HFFc6 (cell line): ENCODE data around the gene PTPDC1. TPM values are rescaled to one million over a fixed set of nuclear protein-coding genes. Genes with fewer than 3 reads are reported as not detected.

ENCODE experiments used
- DNase-seq: peaks from one replicate; pipeline ENCODE4 v3.0.0-alpha.2; 2018
- H3K27ac Mint-ChIP-seq: 2 replicates; pipeline ENCODE4 v1.8.0; 2020; ENCODE audit warnings: mild to moderate bottlenecking, mixed read lengths
- H3K27me3 Mint-ChIP-seq: 2 replicates; pipeline ENCODE4 v1.8.0; 2021; ENCODE audit warnings: mild to moderate bottlenecking, moderate library complexity, mixed read lengths; ENCODE audit not compliant: insufficient read depth
- H3K36me3 Mint-ChIP-seq: 2 replicates; pipeline ENCODE4 v1.8.0; 2021; ENCODE audit warnings: low read depth, mixed read lengths
- H3K4me1 Mint-ChIP-seq: 2 replicates; pipeline ENCODE4 v1.8.0; 2020; ENCODE audit warnings: low read depth, mixed read lengths
- H3K4me3 Mint-ChIP-seq: 2 replicates; pipeline ENCODE4 v1.8.0; 2020; ENCODE audit warnings: mild to moderate bottlenecking, moderate library complexity, mixed read lengths
- H3K9me3 Mint-ChIP-seq: 2 replicates; pipeline ENCODE4 v1.8.0; 2020; ENCODE audit warnings: mild to moderate bottlenecking, mixed read lengths
- CTCF ChIP-seq: fragments of 200-600 bp; sonication (generic); IDR thresholded peaks from 2 replicates; pipeline ENCODE4 v1.5.0; 2021; ENCODE audit warnings: antibody characterized with exemption, mild to moderate bottlenecking
- total RNA-seq, 6 experiments: library from RNA; stranded (reverse); fragmentation: NEBNext Ultra II Directional; extraction: Animal tissue kit (Norgen Biotek cat#: 25700); gene quantifications; 2 replicates in 1 of 6; 3 replicates in 5 of 6; pipeline ENCODE4 v1.2.3, GENCODE V29; 2021

PTPDC1 gene
- total RNA-seq, 6 experiments from 2014 or later: 2.3 to 3.1 (median 2.9) TPM

- no peak overlapping the region for H3K4me3 Mint-ChIP-seq
- no peak for DNase-seq
- H3K9me3 Mint-ChIP-seq: peaks cover under 1% of the 10 kb centered on the region; the same call in 1 of the 2 replicates
- peaks cover 4% of the 10 kb centered on the region for H3K36me3 Mint-ChIP-seq
- no peak for TF ChIP-seq CTCF
- no peaks in the 10 kb centered on the region for H3K4me1 Mint-ChIP-seq
- no peaks in the 10 kb centered on the region for H3K27me3 Mint-ChIP-seq
- H3K27ac Mint-ChIP-seq: no peak overlapping the region
These were observed 36.7 kb downstream of the PTPDC1 start for GRCh38 chr9:94120854-94121376.

GRCh38 chr9:94126844-94127243 is 42.6 kb downstream of the PTPDC1 start:
- no peaks in the 10 kb centered on the region for H3K4me1 Mint-ChIP-seq
- peaks cover 41% of the 10 kb centered on the region for H3K9me3 Mint-ChIP-seq
- H3K27ac Mint-ChIP-seq: no peak overlapping the region
- H3K27me3 Mint-ChIP-seq: peaks cover under 1% of the 10 kb centered on the region; the same call in 1 of the 2 replicates
- no peak for DNase-seq
- peaks cover 23% of the 10 kb centered on the region for H3K36me3 Mint-ChIP-seq
- no peak for TF ChIP-seq CTCF
- H3K4me3 Mint-ChIP-seq: no peak overlapping the region

GRCh38 chr9:94127806-94128205 is 43.5 kb downstream of the PTPDC1 start:
- no peak for TF ChIP-seq CTCF
- Mint-ChIP-seq H3K4me1 (no peaks in the 10 kb centered on the region), H3K27ac (no peak overlapping the region), H3K4me3 (no peak overlapping the region), H3K9me3 (peaks cover 41% of the 10 kb centered on the region), H3K27me3 (peaks cover 2% of the 10 kb centered on the region; the same call in 1 of the 2 replicates), H3K36me3 (peaks cover 23% of the 10 kb centered on the region)
- no peak for DNase-seq

GRCh38 chr9:94128580-94128979 is 44.3 kb downstream of the PTPDC1 start:
- Mint-ChIP-seq H3K4me3 (no peak overlapping the region), H3K36me3 (peaks cover 23% of the 10 kb centered on the region), H3K27me3 (peaks cover 2% of the 10 kb centered on the region; the same call in 1 of the 2 replicates), H3K9me3 (peaks cover 41% of the 10 kb centered on the region), H3K27ac (no peak overlapping the region), H3K4me1 (no peaks in the 10 kb centered on the region)
- no peak for DNase-seq
- TF ChIP-seq CTCF: no peak

GRCh38 chr9:94134629-94135028 is 50.4 kb downstream of the PTPDC1 start:
- Mint-ChIP-seq H3K27ac (no peak overlapping the region), H3K4me3 (no peak overlapping the region), H3K4me1 (peaks cover 29% of the 10 kb centered on the region), H3K9me3 (peaks cover 3% of the 10 kb centered on the region), H3K27me3 (peaks cover 2% of the 10 kb centered on the region; the same call in 1 of the 2 replicates), H3K36me3 (no peaks in the 10 kb centered on the region; the same call in 1 of the 2 replicates)
- no peak for TF ChIP-seq CTCF
- no peak for DNase-seq

GRCh38 chr9:94135222-94135621 is 51.0 kb downstream of the PTPDC1 start:
- TF ChIP-seq CTCF: no peak
- Mint-ChIP-seq H3K27me3 (peaks cover 2% of the 10 kb centered on the region; the same call in 1 of the 2 replicates), H3K27ac (no peak overlapping the region), H3K4me1 (peaks cover 35% of the 10 kb centered on the region), H3K36me3 (no peaks in the 10 kb centered on the region), H3K9me3 (no peaks in the 10 kb centered on the region), H3K4me3 (no peak overlapping the region)
- peak; percentile 52 for DNase-seq
